ENCODE measurements around the gene IFFO2.

- no peak for TF ChIP-seq CTCF (IDR thresholded peaks at IDR 0.05)
- no peak for TF ChIP-seq POLR2A (IDR thresholded peaks at IDR 0.05)
- no peak for TF ChIP-seq POLR2AphosphoS5 (IDR thresholded peaks at IDR 0.05)
These were observed 13.9 kb upstream of the IFFO2 start for GRCh38 chr1:18970358-18970757.
